AG10803 (cell line): ENCODE data around the gene SMAD9.

Experiments
- DNase-seq: peaks from one replicate; pipeline ENCODE4 v3.0.0; 2010; ENCODE audit warnings: low read depth
- H3K4me3 ChIP-seq: 2 replicates; pipeline ENCODE4 v1.5.1; 2011; ENCODE audit warnings: mild to moderate bottlenecking, low read length, control low read depth
- CTCF ChIP-seq: conservative IDR thresholded peaks from 2 replicates; pipeline ENCODE4 v1.5.1; 2011; ENCODE audit warnings: mild to moderate bottlenecking, low read length, control low read depth, inconsistent platforms

SMAD9 gene

GRCh38 chr13:36818804-36819738 lies 101.0 kb downstream of the SMAD9 start, which contains the start of gene RFXAP:
Gene RFXAP (plus strand): TSS chr13:36819222. CDS start chr13:36819358, 136 bp downstream.
- no peak; the same call in 1 of the 2 replicates for TF ChIP-seq CTCF
- peak; percentile 83 for DNase-seq
- H3K4me3 ChIP-seq: peak within 1 kb of the TSS; percentile 83

- DNase-seq: no peak
- peak overlapping the region; percentile 83 for H3K4me3 ChIP-seq
These were observed 101.8 kb downstream of the SMAD9 start for GRCh38 chr13:36817996-36818803.

GRCh38 chr13:36815062-36815461 lies 105.0 kb downstream of the SMAD9 start:
- no peak overlapping the region for H3K4me3 ChIP-seq
- no peak for DNase-seq
- TF ChIP-seq CTCF: peak; percentile 51

More at GRCh38 chr13:36817996-36818803, 101.8 kb downstream of the SMAD9 start:
- no peak for TF ChIP-seq CTCF

- H3K4me3 ChIP-seq: no peak overlapping the region
- no peak for DNase-seq
- TF ChIP-seq CTCF: no peak
These were observed 105.6 kb downstream of the SMAD9 start for GRCh38 chr13:36814465-36814864.

GRCh38 chr13:36813225-36813624 lies 106.8 kb downstream of the SMAD9 start:
- no peak for TF ChIP-seq CTCF
- no peak for DNase-seq
- H3K4me3 ChIP-seq: no peak overlapping the region

GRCh38 chr13:36807616-36808015 lies 112.4 kb downstream of the SMAD9 start:
- no peak for DNase-seq
- TF ChIP-seq CTCF: no peak
- H3K4me3 ChIP-seq: no peak overlapping the region
